ENCODE results near the gene MICU2. TPM values are rescaled to one million over a fixed set of nuclear protein-coding genes. Genes with fewer than 3 reads are reported as not detected.
A peak's percentile ranks its signal among the peaks of the same experiment; 100 is the strongest.

MICU2 gene
- total RNA-seq, 1 experiment from 2014 or later: 56.0 TPM

DNA sequence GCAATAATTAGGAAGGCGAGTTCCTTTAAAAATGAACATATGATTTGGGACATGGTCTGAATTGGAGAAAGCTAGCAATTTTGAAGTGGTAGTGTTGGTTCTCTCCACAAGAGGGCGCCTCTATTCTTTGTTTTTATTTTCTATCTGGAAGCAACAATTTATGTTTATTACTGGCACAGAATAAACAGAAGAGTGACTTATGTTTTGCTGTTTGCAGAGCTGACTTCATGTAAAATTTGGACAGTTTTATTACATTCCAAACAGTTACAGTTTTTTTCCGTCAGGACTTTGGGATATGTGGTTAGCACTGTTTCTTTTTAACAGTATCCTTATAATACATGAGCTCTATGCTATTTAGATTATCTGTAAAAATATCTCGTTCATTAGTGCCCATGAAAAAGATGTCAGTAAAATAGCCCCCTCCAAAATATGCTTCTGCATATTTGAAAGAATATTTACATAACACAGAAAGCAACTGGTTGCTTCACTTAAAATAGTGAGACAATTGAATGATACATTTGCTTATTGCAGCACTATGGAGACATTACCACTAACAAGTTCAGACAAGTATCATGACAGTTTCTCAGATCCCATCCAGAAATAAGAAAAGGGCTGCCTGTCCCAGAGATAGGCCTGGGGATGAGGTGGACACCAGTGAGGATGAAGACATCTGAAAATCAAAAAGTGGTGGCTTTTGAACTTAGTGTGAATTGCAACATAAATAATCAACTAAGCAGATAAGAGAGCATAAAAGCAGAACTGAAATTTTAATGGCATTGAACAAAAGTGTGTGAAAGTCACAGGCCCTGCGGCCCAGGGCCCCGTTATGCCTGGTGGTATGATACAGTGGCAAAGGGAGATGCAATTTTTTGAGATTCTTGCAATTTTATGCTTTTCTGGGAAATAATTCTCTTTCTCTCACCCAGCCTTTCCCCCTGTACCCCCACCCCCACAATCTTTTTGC lies 34.6 kb upstream of the MICU2 start:
- H3K27ac ChIP-seq (ENCODE audit: low read depth, low read length, poor library complexity, severe bottlenecking): no peak overlapping the region
- no peaks in the 10 kb centered on the region for H3K36me3 ChIP-seq (ENCODE audit: insufficient read depth, low read length, poor library complexity, severe bottlenecking)
- H3K27me3 ChIP-seq (replicated peaks; ENCODE audit: insufficient read depth, low read depth, low read length, poor library complexity): peaks cover 7% of the 10 kb centered on the region
- no peaks in the 10 kb centered on the region for H3K9me3 ChIP-seq (ENCODE audit: low read depth, low read length, poor library complexity, severe bottlenecking)
- BruUV-seq (replicated peaks): no TSS peak
- no peak for TF ChIP-seq EZH2 (IDR thresholded peaks at IDR 0.05; ENCODE audit: borderline replicate concordance, low read depth, low read length, poor library complexity, severe bottlenecking)
- peak; percentile 86 for TF ChIP-seq CTCF (conservative IDR thresholded peaks at IDR 0.05; ENCODE audit: low read depth, low read length)
- no peak overlapping the region for H3K4me3 ChIP-seq (ENCODE audit: low read depth, low read length, poor library complexity, severe bottlenecking)
- intact Hi-C loops (cut with micrococcal nuclease; ENCODE audit: unreplicated experiment): loop anchor here (2.0 to 10.0 kb wide), 4 partner anchors 136 to 1159 kb away; no protein-coding TSS in a partner anchor
- ChIA-PET POLR2A (ENCODE audit: low non-redundant PET) (no interaction called here), CTCF (interaction anchor here (1.0 to 1.8 kb wide), 2 partner anchors 1157 to 1163 kb away, joined by 6 to 10 read pairs; no protein-coding TSS in a partner anchor)
- DNase-seq (ENCODE audit: low spot score): peak; percentile 35
- no peaks in the 10 kb centered on the region for H3K4me1 ChIP-seq (ENCODE audit: insufficient read depth, low read length, poor library complexity, severe bottlenecking)

- H3K27me3 ChIP-seq (replicated peaks; ENCODE audit: insufficient read depth, low read depth, low read length, poor library complexity): peaks cover 7% of the 10 kb centered on the region
- no peaks in the 10 kb centered on the region for H3K36me3 ChIP-seq (ENCODE audit: insufficient read depth, low read length, poor library complexity, severe bottlenecking)
- BruUV-seq (replicated peaks): no TSS peak
- no peaks in the 10 kb centered on the region for H3K9me3 ChIP-seq (ENCODE audit: low read depth, low read length, poor library complexity, severe bottlenecking)
- H3K4me1 ChIP-seq (ENCODE audit: insufficient read depth, low read length, poor library complexity, severe bottlenecking): no peaks in the 10 kb centered on the region
- TF ChIP-seq CTCF (conservative IDR thresholded peaks at IDR 0.05; ENCODE audit: low read depth, low read length) (no peak), EZH2 (IDR thresholded peaks at IDR 0.05; ENCODE audit: borderline replicate concordance, low read depth, low read length, poor library complexity, severe bottlenecking) (no peak)
- CTCF ChIA-PET: interaction anchor here (1.8 kb wide), 1 partner anchor 1159 kb away, joined by 10 read pairs; no protein-coding TSS in a partner anchor
- POLR2A ChIA-PET (ENCODE audit: low non-redundant PET): no interaction called here
- no peak overlapping the region for H3K27ac ChIP-seq (ENCODE audit: low read depth, low read length, poor library complexity, severe bottlenecking)
- DNase-seq (ENCODE audit: low spot score): no peak
- intact Hi-C loops (cut with micrococcal nuclease; ENCODE audit: unreplicated experiment): loop anchor here (5.0 to 10.0 kb wide), 3 partner anchors 138 to 1160 kb away; no protein-coding TSS in a partner anchor
- no peak overlapping the region for H3K4me3 ChIP-seq (ENCODE audit: low read depth, low read length, poor library complexity, severe bottlenecking)
These were observed 33.3 kb upstream of the MICU2 start for GRCh38 chr13:21637296-21637695.

DNA sequence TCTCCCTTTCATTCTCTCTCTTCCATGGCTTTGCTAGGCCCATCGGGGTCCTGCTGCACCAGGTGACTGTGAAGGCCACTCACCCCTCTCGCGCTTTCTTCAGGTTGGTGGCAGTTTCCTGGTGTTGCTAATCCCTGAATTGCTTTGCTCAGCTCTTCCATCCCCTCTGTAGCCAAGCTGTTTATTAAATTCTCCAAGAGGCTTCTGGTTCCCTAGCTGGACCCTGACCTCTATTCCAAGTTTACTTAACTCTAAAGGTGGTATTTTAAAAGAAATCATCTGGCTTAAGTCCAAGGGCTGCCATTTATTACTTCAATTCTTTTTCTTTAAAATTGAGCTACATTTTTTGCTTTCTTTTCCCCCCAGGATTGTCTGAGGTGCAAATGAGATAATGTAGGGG lies 32.7 kb upstream of the MICU2 start:
- CTCF ChIA-PET: no interaction called here
- peaks cover 7% of the 10 kb centered on the region for H3K27me3 ChIP-seq (replicated peaks; ENCODE audit: insufficient read depth, low read depth, low read length, poor library complexity)
- no TSS peak for BruUV-seq (replicated peaks)
- no peaks in the 10 kb centered on the region for H3K9me3 ChIP-seq (ENCODE audit: low read depth, low read length, poor library complexity, severe bottlenecking)
- no peaks in the 10 kb centered on the region for H3K4me1 ChIP-seq (ENCODE audit: insufficient read depth, low read length, poor library complexity, severe bottlenecking)
- no peak for TF ChIP-seq CTCF (conservative IDR thresholded peaks at IDR 0.05; ENCODE audit: low read depth, low read length)
- no peak for TF ChIP-seq EZH2 (IDR thresholded peaks at IDR 0.05; ENCODE audit: borderline replicate concordance, low read depth, low read length, poor library complexity, severe bottlenecking)
- H3K4me3 ChIP-seq (ENCODE audit: low read depth, low read length, poor library complexity, severe bottlenecking): no peak overlapping the region
- H3K27ac ChIP-seq (ENCODE audit: low read depth, low read length, poor library complexity, severe bottlenecking): no peak overlapping the region
- no peaks in the 10 kb centered on the region for H3K36me3 ChIP-seq (ENCODE audit: insufficient read depth, low read length, poor library complexity, severe bottlenecking)
- POLR2A ChIA-PET (ENCODE audit: low non-redundant PET): interaction anchor here (0.6 kb wide), 1 partner anchor 418 kb away, joined by 4 read pairs; no protein-coding TSS in a partner anchor
- no peak for DNase-seq (ENCODE audit: low spot score)
- intact Hi-C loops (cut with micrococcal nuclease; ENCODE audit: unreplicated experiment): loop anchor here (5.0 to 10.0 kb wide), 3 partner anchors 138 to 1161 kb away; no protein-coding TSS in a partner anchor

Data from A673 (cell line).